ENCODE measurements around the gene STC2. TPM values are rescaled to one million over a fixed set of nuclear protein-coding genes. Genes with fewer than 3 reads are reported as not detected.

Gene STC2
- total RNA-seq, 1 donor from 2014 or later: 2.6 TPM

GRCh38 chr5:173294673-173295320, 33.4 kb downstream of the STC2 start:
- DNase-seq (ENCODE audit: low read depth, low spot score): no peak
- Mint-ChIP-seq H3K36me3 (ENCODE audit: low read depth) (no peaks in the 10 kb centered on the region), H3K27ac (ENCODE audit: unreplicated experiment) (no peak overlapping the region), H3K4me3 (no peak overlapping the region), H3K9me3 (no peaks in the 10 kb centered on the region), H3K4me1 (peaks cover 72% of the 10 kb centered on the region), H3K27me3 (ENCODE audit: low read depth) (peaks cover 58% of the 10 kb centered on the region)
- no peak for TF ChIP-seq CTCF (conservative IDR thresholded peaks at IDR 0.05)

- H3K4me1 Mint-ChIP-seq: peaks cover 70% of the 10 kb centered on the region
- DNase-seq (ENCODE audit: low read depth, low spot score): peak; percentile 88
- no peak overlapping the region for H3K27ac Mint-ChIP-seq (ENCODE audit: unreplicated experiment)
- no peaks in the 10 kb centered on the region for H3K9me3 Mint-ChIP-seq
- H3K36me3 Mint-ChIP-seq (ENCODE audit: low read depth): no peaks in the 10 kb centered on the region
- TF ChIP-seq CTCF (conservative IDR thresholded peaks at IDR 0.05): peak; percentile 95
- H3K4me3 Mint-ChIP-seq: peak overlapping the region; percentile 16
- peaks cover 60% of the 10 kb centered on the region for H3K27me3 Mint-ChIP-seq (ENCODE audit: low read depth)
Measured at GRCh38 chr5:173293817-173294672, 34.2 kb downstream of the STC2 start.

- peaks cover 58% of the 10 kb centered on the region for H3K4me1 Mint-ChIP-seq
- TF ChIP-seq CTCF (conservative IDR thresholded peaks at IDR 0.05): no peak
Measured at GRCh38 chr5:173291722-173292658, 36.2 kb downstream of the STC2 start.

GRCh38 chr5:173290477-173291131, 37.6 kb downstream of the STC2 start:
- Mint-ChIP-seq H3K4me1 (peaks cover 52% of the 10 kb centered on the region), H3K4me3 (peak overlapping the region; percentile 56), H3K36me3 (ENCODE audit: low read depth) (no peaks in the 10 kb centered on the region), H3K27ac (ENCODE audit: unreplicated experiment) (peak overlapping the region; percentile 32), H3K9me3 (no peaks in the 10 kb centered on the region), H3K27me3 (ENCODE audit: low read depth) (peaks cover 80% of the 10 kb centered on the region)
- peak; percentile 37 for DNase-seq (ENCODE audit: low read depth, low spot score)
- no peak for TF ChIP-seq CTCF (conservative IDR thresholded peaks at IDR 0.05)

More at GRCh38 chr5:173291722-173292658, 36.2 kb downstream of the STC2 start:
- Mint-ChIP-seq H3K36me3 (ENCODE audit: low read depth) (no peaks in the 10 kb centered on the region), H3K4me3 (peak overlapping the region; percentile 25), H3K9me3 (no peaks in the 10 kb centered on the region), H3K27me3 (ENCODE audit: low read depth) (peaks cover 71% of the 10 kb centered on the region), H3K27ac (ENCODE audit: unreplicated experiment) (no peak overlapping the region)
- no peak for DNase-seq (ENCODE audit: low read depth, low spot score)

- Mint-ChIP-seq H3K4me1 (peaks cover 51% of the 10 kb centered on the region), H3K36me3 (ENCODE audit: low read depth) (no peaks in the 10 kb centered on the region), H3K9me3 (peaks cover 4% of the 10 kb centered on the region), H3K27ac (ENCODE audit: unreplicated experiment) (no peak overlapping the region), H3K4me3 (no peak overlapping the region), H3K27me3 (ENCODE audit: low read depth) (peaks cover 82% of the 10 kb centered on the region)
- TF ChIP-seq CTCF (conservative IDR thresholded peaks at IDR 0.05): no peak
- DNase-seq (ENCODE audit: low read depth, low spot score): no peak
Measured at GRCh38 chr5:173289372-173289771, 38.8 kb downstream of the STC2 start.

Data from neural crest cell (in vitro differentiated cells).